Stomach (tissue), 9 donors: ENCODE results near the gene HNRNPM. TPM values are rescaled to one million over a fixed set of nuclear protein-coding genes. Genes with fewer than 3 reads are reported as not detected.

Experiments
- DNase-seq, 2 donors: peaks; one replicate each; pipeline versions ENCODE4 v3.0.0 to v3.0.0-alpha.2; 2013 to 2019
- H3K27ac ChIP-seq, 5 donors: fragments of 200-600 bp in 4 of 5; sonication (generic) in 4 of 5; one replicate each; pipeline ENCODE4 v1.5.1; 2013 to 2019; ENCODE audit warnings: mild to moderate bottlenecking in 1 of 5, moderate library complexity in 1 of 5
- H3K27me3 ChIP-seq, 3 donors: fragments of 200-600 bp; sonication (generic); one replicate each; pipeline ENCODE4 v1.5.1; 2017 to 2019; ENCODE audit warnings: mixed run types in 1 of 3
- H3K36me3 ChIP-seq, 4 donors: fragments of 200-600 bp; sonication (generic); 1 replicate in 3 of 4; 2 replicates in 1 of 4; pipeline ENCODE4 v1.5.1; 2016 to 2019
- H3K4me1 ChIP-seq, 4 donors: fragments of 200-600 bp; sonication (generic); one replicate each; pipeline ENCODE4 v1.5.1; 2016 to 2019
- H3K4me3 ChIP-seq, 4 donors: fragments of 200-600 bp; sonication (generic) in 3 of 4; one replicate each; pipeline ENCODE4 v1.5.1; 2016 to 2019; ENCODE audit warnings: mild to moderate bottlenecking in 1 of 4
- H3K9me3 ChIP-seq, 4 donors: fragments of 200-600 bp; sonication (generic); one replicate each; pipeline ENCODE4 v1.5.1; 2016 to 2019
- EP300 ChIP-seq: sonication (generic); formaldehyde crosslinking; IDR thresholded peaks from one replicate; pipeline ENCODE4 v1.6.1; 2017; ENCODE audit warnings: antibody characterized with exemption
- POLR2A ChIP-seq, 4 donors: fragments of 450-650 bp; IDR thresholded peaks; one replicate each; pipeline ENCODE4 v1.6.1; 2016; ENCODE audit warnings: antibody characterized with exemption in 4 of 4, control low read depth in 2 of 4, mild to moderate bottlenecking in 1 of 4, moderate library complexity in 1 of 4
- POLR2AphosphoS5 ChIP-seq, 3 donors: sonication (generic); formaldehyde crosslinking; IDR thresholded peaks; one replicate each; pipeline ENCODE4 v1.6.1; 2016; ENCODE audit warnings: antibody characterized with exemption in 3 of 3
- WGBS, 5 donors: extraction: QIAGEN DNeasy Blood & Tissue Kit in 3 of 5; methylation state at CpG; one replicate each; pipeline versions ENCODE4 v1.1.5 to v1.1.7; 2013 to 2018; 5-methylcytosine and 5-hydroxymethylcytosine counted together
- intact Hi-C: fragments of 100-400 bp; cut with DNase I; formaldehyde crosslinking; loops from one replicate; pipeline ENCODE4 v1.15.1; 2023; ENCODE audit warnings: low total_unique reads
- polyA plus RNA-seq, 3 donors: library from polyadenylated mRNA; stranded (reverse); fragments of 200-250 nt; gene quantifications; one replicate each; pipeline ENCODE4 v1.2.3, GENCODE V29; 2013
- total RNA-seq, 5 donors: library from RNA; depleted of rRNA; stranded (reverse); fragments of >200 nt; gene quantifications; one replicate each; pipeline versions ENCODE4 v1.1.0 to v1.2.3, GENCODE V29; 2014 to 2016
- TF ChIP-seq, protein P1 (sequence below), 7 experiments: fragments of 450-650 bp in 4 of 7; fragments of 200-600 bp in 3 of 7; sonication (generic) in 3 of 7; IDR thresholded peaks; one replicate each; pipeline ENCODE4 v1.5.1; 2016 to 2019; ENCODE audit warnings: antibody characterized with exemption in 7 of 7, control low read depth in 2 of 7, mild to moderate bottlenecking in 1 of 7
- donor health status: healthy with polysubstance abuse.
- donor health status: Bipolar disorder and iron deficiency.
- donor health status: healthy.

HNRNPM gene
- total and polyA plus RNA-seq, 8 donors, result 54.3 to 664 (median 98.3) TPM

DNA sequence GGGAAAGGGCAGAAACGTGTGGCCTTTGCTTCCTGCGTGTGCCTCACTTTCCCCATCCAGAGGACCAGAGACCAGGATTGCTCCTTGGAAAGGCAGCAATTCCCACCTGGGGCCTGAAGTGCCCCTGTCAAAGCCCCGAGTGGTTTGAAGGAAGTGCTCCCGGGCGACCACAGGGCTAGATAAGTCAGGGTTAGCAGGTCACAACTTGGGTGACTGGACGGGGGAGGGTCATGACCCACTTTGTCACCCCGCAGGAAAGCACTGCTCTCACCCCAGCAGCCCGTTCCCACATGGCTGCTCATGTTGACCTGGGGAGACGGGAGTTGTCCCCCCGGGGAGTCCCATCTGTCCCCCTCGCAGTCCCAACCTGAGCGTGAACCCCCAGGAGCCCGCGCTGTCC, 57.2 kb downstream of the HNRNPM start:
- no peak for DNase-seq
- Histone ChIP-seq H3K36me3 (no peaks in the 10 kb centered on the region), H3K27ac (peak overlapping the region in 2 of 5 donors; percentile 32 to 55), H3K4me3 (peak overlapping the region in 1 of 4 donors; percentile 11), H3K9me3 (no peaks in the 10 kb centered on the region), H3K27me3 (peaks cover 0 to 6% (median 0%) of the 10 kb centered on the region in 3 donors), H3K4me1 (peaks cover 12 to 28% (median 17%) of the 10 kb centered on the region in 4 donors)
- TF ChIP-seq POLR2AphosphoS5 (IDR thresholded peaks at IDR 0.05) (no peak), EP300 (no peak), POLR2A (IDR thresholded peaks at IDR 0.05) (no peak)
- TF ChIP-seq, protein P1, sequence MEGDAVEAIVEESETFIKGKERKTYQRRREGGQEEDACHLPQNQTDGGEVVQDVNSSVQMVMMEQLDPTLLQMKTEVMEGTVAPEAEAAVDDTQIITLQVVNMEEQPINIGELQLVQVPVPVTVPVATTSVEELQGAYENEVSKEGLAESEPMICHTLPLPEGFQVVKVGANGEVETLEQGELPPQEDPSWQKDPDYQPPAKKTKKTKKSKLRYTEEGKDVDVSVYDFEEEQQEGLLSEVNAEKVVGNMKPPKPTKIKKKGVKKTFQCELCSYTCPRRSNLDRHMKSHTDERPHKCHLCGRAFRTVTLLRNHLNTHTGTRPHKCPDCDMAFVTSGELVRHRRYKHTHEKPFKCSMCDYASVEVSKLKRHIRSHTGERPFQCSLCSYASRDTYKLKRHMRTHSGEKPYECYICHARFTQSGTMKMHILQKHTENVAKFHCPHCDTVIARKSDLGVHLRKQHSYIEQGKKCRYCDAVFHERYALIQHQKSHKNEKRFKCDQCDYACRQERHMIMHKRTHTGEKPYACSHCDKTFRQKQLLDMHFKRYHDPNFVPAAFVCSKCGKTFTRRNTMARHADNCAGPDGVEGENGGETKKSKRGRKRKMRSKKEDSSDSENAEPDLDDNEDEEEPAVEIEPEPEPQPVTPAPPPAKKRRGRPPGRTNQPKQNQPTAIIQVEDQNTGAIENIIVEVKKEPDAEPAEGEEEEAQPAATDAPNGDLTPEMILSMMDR (IDR thresholded peaks at IDR 0.05), result no peak
- intact Hi-C loops, result loop anchor here (10.0 kb wide), 1 partner anchor 97 kb away; no protein-coding TSS in a partner anchor
- WGBS, 5 donors, result 60 to 72% (median 68%) methylated on average over 9 to 14 of the region's 14 CpGs

DNA sequence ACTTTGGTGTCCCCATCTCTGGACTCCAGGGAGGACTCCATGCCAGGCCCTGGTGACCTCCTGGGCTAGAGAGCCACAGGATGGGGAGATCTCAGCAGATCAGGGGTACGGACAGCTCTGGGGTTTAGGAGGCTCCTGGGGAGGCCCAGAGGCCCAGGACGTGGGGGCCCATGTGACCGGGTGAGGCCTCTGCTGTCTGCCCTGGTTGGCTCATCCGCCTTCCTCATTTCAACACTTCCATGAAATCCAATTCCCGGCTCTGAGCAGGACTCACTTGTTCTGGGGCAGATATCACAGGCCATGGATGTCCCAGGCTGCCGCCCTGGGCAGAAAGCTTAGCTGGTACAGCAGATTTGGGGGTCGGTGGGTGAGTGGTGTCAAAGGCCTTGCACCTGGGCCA, 58.7 kb downstream of the HNRNPM start:
- WGBS, 5 donors, result 77 to 96% (median 91%) methylated on average over 6 to 7 of the region's 7 CpGs
- peak overlapping the region in 2 of 5 donors; percentile 2 to 23 for H3K27ac ChIP-seq
- H3K4me1 ChIP-seq, result peaks cover 12 to 31% (median 17%) of the 10 kb centered on the region in 4 donors
- peaks cover 0 to 6% (median 0%) of the 10 kb centered on the region in 3 donors for H3K27me3 ChIP-seq
- H3K9me3 ChIP-seq, result no peaks in the 10 kb centered on the region
- no peak for TF ChIP-seq POLR2A (IDR thresholded peaks at IDR 0.05)
- TF ChIP-seq, protein P1 (IDR thresholded peaks at IDR 0.05), result no peak
- no peak for TF ChIP-seq POLR2AphosphoS5 (IDR thresholded peaks at IDR 0.05)
- TF ChIP-seq EP300, result no peak
- no peak for DNase-seq
- H3K36me3 ChIP-seq, result no peaks in the 10 kb centered on the region
- intact Hi-C loops, result loop anchor here (10.0 kb wide), 1 partner anchor 99 kb away; no protein-coding TSS in a partner anchor
- no peak overlapping the region for H3K4me3 ChIP-seq

DNA sequence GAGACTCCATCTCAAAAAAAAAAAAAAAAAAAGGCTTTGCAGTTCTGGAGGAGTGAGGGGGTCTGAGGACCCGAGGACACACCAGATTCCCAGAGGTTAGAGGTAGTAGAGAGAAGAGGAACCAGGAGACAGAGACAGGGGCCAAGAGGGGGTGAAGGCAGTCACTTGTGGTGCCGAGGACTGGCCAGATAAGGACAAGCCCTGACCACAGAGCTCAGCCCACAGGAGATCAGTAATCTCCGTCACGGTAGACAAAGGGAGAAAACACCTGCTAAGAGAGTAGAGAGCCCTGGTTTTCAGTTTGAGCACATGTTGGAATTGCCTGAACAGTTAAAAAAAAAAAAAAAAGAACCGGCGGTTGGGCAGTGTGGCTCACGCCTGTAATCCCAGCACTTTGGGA, 59.4 kb downstream of the HNRNPM start:
- DNase-seq, result peak in 1 of 2 donors; percentile 2
- Histone ChIP-seq H3K27me3 (peaks cover 0 to 6% (median 0%) of the 10 kb centered on the region in 3 donors), H3K36me3 (peaks cover 0 to 6% (median 0%) of the 10 kb centered on the region in 4 donors), H3K9me3 (no peaks in the 10 kb centered on the region), H3K27ac (peak overlapping the region in 2 of 5 donors; percentile 2 to 4), H3K4me3 (no peak overlapping the region), H3K4me1 (peaks cover 12 to 31% (median 17%) of the 10 kb centered on the region in 4 donors)
- intact Hi-C loops, result loop anchor here (10.0 kb wide), 1 partner anchor 99 kb away; no protein-coding TSS in a partner anchor
- TF ChIP-seq, protein P1 (IDR thresholded peaks at IDR 0.05), result no peak
- TF ChIP-seq EP300 (no peak), POLR2A (IDR thresholded peaks at IDR 0.05) (no peak), POLR2AphosphoS5 (IDR thresholded peaks at IDR 0.05) (no peak)
- WGBS, 5 donors, result 65 to 77% (median 71%) methylated on average over 7 of the region's 7 CpGs

DNA sequence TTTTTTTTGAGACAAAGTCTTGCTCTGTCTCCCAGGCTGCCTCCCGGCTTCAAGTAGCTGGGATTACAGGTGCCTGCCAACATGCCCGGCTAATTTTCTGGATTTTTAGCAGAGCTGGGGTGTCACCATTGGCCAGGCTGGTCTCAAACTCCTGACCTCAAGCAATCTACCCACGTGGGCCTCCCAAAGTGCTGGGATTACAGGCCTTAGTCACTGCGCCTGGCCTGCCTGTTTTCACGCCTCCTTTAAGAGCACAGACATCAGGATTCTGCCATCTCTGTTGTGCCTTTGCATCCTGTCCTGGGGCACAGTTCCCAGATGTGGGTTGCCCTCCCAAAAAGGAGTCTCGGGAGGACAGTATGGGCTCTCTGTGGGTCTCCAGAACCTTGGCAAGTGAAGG, 60.1 kb downstream of the HNRNPM start:
- no peak for DNase-seq
- no peak overlapping the region for H3K27ac ChIP-seq
- 75 to 84% (median 81%) methylated on average over 6 of the region's 6 CpGs for WGBS, 5 donors
- H3K4me3 ChIP-seq, result no peak overlapping the region
- H3K27me3 ChIP-seq, result peaks cover 0 to 6% (median 0%) of the 10 kb centered on the region in 3 donors
- no peaks in the 10 kb centered on the region for H3K9me3 ChIP-seq
- peaks cover 12 to 31% (median 17%) of the 10 kb centered on the region in 4 donors for H3K4me1 ChIP-seq
- TF ChIP-seq POLR2AphosphoS5 (IDR thresholded peaks at IDR 0.05) (no peak), POLR2A (IDR thresholded peaks at IDR 0.05) (no peak), EP300 (no peak)
- TF ChIP-seq, protein P1 (IDR thresholded peaks at IDR 0.05), result no peak
- H3K36me3 ChIP-seq, result peaks cover 0 to 13% (median 6%) of the 10 kb centered on the region in 4 donors
- intact Hi-C loops, result loop anchor here (10.0 kb wide), 1 partner anchor 100 kb away; no protein-coding TSS in a partner anchor
